Measurements from ENCODE around the gene NKAIN2.

DNA sequence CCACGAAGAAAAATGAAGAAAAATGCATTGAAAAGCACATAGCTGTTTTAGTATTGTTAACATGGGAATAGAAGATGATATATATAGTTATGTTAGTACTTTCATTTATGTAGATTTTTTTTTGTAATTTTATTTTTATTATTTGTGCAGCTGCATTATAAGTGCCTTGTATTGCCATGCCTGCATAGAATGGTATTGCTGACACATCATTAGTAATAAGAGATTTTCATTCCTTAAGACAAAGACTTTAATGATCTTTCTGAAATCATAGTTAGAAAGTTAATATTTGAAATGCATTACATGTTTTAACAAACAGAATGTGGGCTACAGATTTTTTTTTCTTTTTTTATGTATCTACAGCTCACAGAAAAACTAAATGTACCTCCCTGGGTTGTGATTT lies 506.5 kb downstream of the NKAIN2 start:
- no peak for TF ChIP-seq POLR2A (IDR thresholded peaks at IDR 0.05)
- TF ChIP-seq, protein P1, sequence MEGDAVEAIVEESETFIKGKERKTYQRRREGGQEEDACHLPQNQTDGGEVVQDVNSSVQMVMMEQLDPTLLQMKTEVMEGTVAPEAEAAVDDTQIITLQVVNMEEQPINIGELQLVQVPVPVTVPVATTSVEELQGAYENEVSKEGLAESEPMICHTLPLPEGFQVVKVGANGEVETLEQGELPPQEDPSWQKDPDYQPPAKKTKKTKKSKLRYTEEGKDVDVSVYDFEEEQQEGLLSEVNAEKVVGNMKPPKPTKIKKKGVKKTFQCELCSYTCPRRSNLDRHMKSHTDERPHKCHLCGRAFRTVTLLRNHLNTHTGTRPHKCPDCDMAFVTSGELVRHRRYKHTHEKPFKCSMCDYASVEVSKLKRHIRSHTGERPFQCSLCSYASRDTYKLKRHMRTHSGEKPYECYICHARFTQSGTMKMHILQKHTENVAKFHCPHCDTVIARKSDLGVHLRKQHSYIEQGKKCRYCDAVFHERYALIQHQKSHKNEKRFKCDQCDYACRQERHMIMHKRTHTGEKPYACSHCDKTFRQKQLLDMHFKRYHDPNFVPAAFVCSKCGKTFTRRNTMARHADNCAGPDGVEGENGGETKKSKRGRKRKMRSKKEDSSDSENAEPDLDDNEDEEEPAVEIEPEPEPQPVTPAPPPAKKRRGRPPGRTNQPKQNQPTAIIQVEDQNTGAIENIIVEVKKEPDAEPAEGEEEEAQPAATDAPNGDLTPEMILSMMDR (IDR thresholded peaks at IDR 0.05) = no peak

Data from thyroid gland (tissue), 4 donors.